ENCODE data around the gene ZNF791.

- no peak for TF ChIP-seq EZH2 (IDR thresholded peaks at IDR 0.05; ENCODE audit: insufficient read depth, low read length)
- TF ChIP-seq, protein P1, sequence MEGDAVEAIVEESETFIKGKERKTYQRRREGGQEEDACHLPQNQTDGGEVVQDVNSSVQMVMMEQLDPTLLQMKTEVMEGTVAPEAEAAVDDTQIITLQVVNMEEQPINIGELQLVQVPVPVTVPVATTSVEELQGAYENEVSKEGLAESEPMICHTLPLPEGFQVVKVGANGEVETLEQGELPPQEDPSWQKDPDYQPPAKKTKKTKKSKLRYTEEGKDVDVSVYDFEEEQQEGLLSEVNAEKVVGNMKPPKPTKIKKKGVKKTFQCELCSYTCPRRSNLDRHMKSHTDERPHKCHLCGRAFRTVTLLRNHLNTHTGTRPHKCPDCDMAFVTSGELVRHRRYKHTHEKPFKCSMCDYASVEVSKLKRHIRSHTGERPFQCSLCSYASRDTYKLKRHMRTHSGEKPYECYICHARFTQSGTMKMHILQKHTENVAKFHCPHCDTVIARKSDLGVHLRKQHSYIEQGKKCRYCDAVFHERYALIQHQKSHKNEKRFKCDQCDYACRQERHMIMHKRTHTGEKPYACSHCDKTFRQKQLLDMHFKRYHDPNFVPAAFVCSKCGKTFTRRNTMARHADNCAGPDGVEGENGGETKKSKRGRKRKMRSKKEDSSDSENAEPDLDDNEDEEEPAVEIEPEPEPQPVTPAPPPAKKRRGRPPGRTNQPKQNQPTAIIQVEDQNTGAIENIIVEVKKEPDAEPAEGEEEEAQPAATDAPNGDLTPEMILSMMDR (IDR thresholded peaks at IDR 0.05; ENCODE audit: insufficient read depth, low read depth, low read length): no peak
Observed at GRCh38 chr19:12660980-12661379, 50.3 kb downstream of the ZNF791 start.

Measured in astrocyte (in vitro differentiated cells and primary cell).